Testis (tissue), 2 donors: ENCODE results near the gene PMEL.

Experiments used
- CTCF ChIP-seq, 3 experiments: fragments of 450-650 bp in 2 of 3; fragments of 200-600 bp in 1 of 3; sonication (generic) in 1 of 3; IDR thresholded peaks; one replicate each; pipeline ENCODE4 v1.5.1; 2016 to 2019; ENCODE audit warnings: antibody characterized with exemption in 3 of 3, mild to moderate bottlenecking in 2 of 3, moderate library complexity in 1 of 3
- POLR2A ChIP-seq: fragments of 450-650 bp; IDR thresholded peaks from one replicate; pipeline ENCODE4 v1.6.1; 2017; ENCODE audit warnings: antibody characterized with exemption, mild to moderate bottlenecking, moderate library complexity

GRCh38 chr12:55996715-55997534, 31.1 kb upstream of the PMEL start, which contains the start of gene SUOX:
- TF ChIP-seq CTCF (IDR thresholded peaks at IDR 0.05) (no peak), POLR2A (no peak)
